Hepatic stellate cell (primary cell): ENCODE results near the gene MMADHC.

ENCODE experiments used
- DNase-seq: peaks from one replicate; pipeline ENCODE4 v3.0.0; 2011; ENCODE audit warnings: low spot score

Gene MMADHC

DNA sequence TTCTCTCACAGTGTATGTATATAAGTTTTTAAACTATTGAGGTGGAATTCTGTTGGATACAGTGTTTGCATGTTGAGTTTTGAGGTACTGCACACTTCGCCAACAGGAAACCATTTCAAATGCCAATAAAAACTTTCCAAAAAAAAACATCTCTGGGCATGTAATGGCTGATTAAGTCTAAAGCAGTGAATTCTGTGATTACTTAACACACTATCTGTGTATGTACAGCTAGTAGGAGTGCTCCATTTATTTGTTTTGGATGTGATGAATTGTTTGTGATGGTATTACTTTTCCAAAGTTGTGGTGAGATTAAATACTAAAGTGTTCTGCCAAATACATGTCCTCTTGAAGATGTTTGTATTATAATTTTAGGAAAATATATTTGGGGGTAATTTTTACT, 31.1 kb downstream of the MMADHC start:
- no peak for DNase-seq

DNA sequence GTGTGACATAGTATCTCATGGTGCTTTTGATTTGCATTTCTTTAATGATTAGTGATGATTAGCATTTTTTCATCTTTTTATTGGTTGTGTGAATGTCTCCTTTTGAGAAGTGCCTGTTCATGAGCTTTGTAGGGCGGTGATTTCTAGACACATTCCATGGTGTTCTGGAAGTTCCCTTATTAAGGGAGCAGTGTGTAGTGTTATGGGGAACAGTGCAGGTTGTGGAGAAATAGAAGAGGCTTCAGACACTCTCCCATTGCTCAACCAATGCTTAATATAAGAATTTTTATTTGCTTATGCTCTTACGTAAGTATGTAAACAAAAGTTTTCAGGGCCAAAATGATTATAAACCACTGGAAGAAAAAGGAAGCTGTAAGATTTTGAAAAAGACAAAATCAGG, 34.7 kb downstream of the MMADHC start:
- no peak for DNase-seq

DNA sequence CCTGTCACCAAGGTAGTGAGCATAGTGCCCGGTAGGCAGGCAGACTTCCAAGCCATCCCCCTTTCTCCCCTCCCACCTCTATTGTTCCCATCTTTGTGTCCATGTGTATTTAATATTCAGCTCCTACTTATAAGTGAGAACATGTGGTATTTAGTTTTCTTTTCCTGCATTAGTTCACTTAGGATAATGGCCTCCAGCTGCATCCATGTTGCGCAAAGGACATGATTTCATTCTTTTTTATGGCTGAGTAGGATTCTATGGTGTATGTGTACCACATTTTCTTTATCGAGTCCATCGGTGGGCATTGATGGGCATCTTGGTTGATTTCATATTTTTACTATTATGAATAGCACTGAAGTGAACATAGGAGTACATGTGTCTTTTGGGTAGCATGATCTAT, 35.3 kb downstream of the MMADHC start:
- no peak for DNase-seq

DNA sequence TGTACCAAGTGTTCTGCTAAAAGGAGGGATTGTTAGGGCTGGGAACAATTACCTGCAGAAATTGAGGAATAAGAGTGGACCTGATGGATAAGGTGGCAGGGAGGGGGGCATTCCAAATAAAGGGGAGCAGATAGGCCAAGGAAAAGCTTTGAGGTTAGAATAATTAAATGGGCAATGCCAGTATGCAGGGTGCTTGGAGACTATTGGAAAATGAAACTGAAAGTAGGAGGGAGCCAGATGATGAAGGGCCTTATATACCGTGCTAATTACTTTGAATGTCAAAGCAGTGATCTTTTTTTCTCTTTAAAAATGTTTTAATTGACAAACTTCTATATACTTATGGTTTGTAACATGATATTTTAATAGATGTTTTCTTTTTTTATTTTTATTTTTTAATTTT, 42.9 kb downstream of the MMADHC start:
- no peak for DNase-seq

DNA sequence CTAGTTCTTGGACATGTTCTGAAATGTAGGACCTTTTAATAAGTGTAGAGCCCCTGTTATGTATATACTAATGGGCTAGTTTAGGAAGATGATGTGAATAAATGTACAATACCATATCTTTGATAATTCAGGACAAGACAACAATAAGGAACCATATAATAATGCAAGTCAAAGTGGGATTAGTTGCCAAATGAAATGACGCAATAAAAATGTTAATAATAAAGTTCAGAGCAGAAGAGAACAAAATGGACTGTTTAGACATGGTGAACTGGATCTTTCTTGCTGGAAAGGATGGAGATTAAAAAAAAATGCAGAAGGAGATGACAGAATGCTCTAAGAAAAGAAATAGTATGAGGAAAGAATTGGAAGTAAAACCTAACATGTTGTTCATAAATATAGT, 43.7 kb downstream of the MMADHC start:
- no peak for DNase-seq

DNA sequence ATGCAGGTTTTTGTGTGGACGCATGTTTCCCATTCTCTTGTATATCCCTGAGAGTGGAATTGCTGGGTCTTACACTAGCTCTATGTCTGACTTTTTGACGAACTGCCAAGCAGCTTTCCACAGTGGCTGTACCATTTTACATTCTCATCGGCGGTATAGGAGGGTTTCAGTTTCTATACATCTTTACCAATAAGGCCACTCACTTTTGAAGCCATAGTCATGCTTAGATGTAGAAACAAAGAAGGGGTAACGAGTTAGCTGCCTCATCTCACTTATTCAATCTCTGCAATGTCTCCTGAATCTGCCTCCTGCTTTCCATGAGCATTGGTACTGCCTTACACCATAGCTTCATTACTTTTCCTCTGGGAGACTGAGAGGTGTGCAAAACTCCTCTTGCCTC, 47.4 kb downstream of the MMADHC start:
- DNase-seq: no peak

DNA sequence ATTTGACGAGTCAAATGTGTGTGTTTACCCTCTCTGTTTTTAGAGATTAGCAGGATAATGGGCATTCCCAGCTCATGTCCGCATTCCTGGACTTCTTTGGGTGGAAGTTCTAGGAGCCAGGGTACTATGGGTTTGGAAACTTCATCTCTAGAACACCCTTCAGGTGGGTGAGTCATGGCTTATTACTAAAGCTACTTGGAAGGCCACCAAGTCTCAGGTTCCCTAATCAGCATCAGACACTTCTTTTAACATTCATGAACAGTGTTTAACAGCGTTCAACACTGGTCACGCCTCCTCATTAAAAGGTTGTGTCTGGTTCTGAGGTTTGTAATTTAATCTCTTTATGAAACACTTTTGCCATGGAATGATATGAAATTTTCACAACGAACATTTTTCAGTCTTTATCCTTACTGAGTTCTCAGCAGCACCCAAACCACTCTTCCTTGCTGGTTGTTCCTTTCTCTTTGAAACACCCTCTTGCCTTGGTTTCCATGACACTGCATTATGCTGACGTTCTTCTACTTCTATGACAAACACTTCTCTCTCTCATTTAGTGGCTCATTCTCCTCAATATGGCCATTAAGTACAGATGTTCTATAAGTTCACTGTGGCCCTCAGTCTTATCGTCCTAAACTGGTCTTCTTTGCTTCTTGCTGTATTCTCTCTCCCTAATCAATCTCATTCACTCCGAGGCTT, 49.3 kb downstream of the MMADHC start:
- DNase-seq: no peak

DNA sequence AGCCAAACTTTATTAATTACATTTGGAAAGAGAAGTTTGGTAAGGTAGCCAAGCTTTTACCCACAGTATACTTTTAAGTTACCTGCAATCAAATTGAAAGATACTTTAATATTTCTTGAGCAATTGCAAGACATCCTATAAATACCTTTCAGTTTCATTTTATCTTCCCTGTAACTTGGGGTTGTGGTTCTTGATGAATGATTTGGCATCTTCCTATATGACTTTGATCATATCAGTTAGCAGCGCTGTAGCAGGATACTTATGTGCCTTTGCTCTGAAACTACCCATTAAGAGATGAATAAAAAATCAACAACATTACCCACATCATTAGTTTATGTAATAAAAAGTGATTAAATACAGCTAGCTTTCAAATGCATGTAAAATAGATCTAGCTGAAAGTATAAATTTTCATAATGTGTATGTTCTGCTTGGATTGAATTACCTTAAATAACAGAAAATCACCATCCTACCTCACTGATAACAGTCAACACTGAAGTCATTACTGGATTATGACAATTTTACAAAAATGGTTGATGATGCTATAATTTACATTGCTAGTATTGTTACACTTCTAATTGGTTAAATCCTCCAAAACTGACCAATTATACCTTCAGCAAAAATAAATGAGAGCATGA, 50.4 kb downstream of the MMADHC start:
- no peak for DNase-seq

DNA sequence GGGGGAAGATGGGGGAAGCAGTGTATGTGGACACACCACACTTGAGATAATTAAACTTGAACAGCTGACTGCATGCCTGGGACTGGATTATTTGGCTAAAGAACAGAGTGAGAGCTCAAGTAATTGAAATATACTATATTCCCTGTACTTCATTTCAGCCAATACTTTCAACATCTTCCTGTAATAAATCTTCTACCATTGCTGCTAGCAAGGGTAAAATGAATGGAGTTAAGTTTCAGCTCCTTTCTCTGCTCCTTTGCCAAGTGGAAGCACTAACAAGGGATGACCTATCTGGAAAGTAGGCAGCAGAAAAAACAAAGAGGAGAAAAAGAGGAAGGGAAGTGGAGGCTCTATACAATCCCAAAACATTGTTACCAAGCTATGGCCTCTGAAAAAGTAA, 50.9 kb downstream of the MMADHC start:
- no peak for DNase-seq

DNA sequence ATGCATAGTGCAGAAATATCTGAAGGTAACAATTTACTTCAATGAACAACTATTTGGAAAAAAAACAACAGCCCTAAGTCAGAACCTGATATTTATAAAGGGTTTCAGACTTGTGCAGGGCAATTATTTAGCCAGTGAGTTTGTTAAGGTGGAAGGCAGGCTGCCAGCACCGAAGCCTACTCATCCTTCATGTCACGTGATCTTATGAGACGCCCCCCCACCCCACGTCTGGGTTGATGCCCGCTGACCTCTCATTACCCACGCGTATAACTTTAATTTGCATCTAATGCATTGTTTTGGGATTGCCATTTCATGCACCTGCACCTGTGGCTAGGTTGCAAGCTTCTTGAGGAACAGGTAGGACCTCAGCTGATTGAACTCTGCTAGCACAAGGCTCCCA, 52.9 kb downstream of the MMADHC start:
- DNase-seq: no peak

DNA sequence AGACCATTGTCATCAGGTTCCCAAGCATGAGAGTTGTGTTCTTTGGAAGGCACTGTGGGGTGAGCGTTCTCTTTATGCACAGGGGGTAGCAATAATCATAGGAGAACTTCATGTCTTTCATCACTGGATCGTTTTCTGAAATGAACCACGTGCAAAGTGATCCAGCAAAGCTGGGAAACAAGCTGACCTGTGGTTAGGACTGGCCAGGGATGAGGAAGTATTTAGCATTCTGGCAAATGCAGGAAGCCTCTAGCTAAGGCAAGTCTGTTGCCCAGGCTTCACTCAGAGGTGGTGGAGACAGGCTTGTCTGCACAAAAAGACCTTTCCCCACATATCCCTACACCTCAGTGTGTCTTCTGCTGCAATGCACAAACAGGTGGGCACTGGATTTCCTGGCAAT, 58.6 kb downstream of the MMADHC start:
- no peak for DNase-seq

DNA sequence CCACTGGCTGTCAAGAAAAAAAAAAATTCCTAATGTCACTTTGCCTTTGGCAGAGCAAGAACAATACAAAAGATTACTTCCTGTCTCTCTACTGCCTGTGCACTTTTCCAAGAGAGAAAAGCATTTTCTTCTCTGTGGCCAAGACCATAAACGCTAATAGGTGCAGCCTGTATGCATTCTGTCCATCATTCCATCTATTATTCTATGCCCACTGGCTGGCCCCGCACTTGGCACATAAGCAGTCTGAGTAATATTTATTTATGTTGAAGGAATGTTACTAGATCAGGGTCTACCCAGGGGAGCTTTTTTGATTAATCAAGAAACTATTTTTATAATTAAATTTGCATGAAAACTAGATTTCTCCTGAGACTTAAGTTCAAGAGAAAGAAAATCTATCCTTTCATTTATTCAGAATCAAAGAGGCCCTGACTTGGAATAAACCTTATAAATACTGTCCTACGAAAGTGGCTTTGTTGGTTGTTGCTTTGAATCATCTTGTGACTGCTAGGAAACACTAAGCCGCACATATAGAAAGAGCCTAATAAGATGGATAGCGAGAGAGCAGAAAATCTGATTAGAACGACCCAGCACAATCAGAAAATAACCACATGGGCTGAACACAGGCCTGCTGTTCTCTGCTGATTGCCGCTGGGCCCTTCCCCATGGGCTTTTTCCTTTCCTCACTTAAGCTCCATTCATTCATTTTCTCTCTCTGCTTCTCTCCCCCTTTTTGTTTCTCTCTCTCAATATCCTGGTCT, 59.4 kb downstream of the MMADHC start:
- no peak for DNase-seq

DNA sequence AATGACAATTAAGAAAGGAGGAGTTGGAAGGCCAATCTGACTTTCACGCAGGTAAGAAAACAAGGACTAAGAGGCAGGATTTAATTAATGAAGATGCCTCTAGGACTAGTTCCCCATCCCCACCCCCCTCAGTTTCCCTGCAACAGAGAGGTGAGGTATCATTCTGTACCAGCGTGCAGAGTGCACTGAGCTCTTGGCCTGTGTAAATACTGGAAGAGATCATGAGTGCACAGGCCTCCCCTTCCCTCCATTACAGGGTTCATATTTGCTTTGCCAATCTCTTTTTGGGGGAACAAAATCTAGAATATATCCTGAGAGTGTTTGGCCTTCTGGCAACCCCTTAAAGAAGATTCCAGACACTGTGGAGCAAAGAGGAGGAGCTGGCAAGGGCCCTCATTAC, 60.9 kb downstream of the MMADHC start:
- DNase-seq: no peak

DNA sequence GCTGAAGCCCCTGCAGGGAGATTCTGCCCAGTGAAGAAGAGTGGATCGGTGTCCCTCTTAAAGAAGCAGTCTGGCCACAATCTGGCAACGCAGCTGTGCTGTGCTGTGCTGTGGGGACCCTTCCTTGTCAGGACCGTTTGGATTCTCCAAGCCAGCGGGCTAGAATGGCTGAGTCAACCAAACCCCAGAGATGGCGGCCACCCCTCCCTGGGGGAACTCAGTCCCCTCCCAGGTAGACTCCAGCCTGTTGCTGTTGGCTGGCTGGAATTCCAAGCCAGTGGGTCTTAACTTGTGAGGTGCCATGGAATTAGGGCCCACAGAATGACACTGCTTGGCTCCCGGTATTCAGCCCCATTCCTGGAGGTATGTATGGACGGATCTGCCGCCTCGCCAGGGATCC, 62.3 kb downstream of the MMADHC start:
- no peak for DNase-seq
